Fibroblast of skin of left quadriceps (primary cell): ENCODE measurements around the gene SLC17A4.
"Not testable (repeated sequence)": the region's sequence is repeated elsewhere in the genome, so short reads cannot be mapped to it uniquely, and the experiment has no call there.

Source experiments
- DNase-seq, 2 experiments: peaks; one replicate each; pipeline ENCODE4 v3.0.0-alpha.2; 2013; ENCODE audit warnings: low read depth in 2 of 2

SLC17A4 gene

GRCh38 chr6:25754535-25754934, at the start of gene SLC17A4:
Gene SLC17A4, plus strand, starts transcription at chr6:25754742. Its CDS starts 7,221 bp downstream, at chr6:25761963.
- DNase-seq: no peak

GRCh38 chr6:25706314-25707014, 48.1 kb upstream of the SLC17A4 start:
- no peak for DNase-seq

- no peak for DNase-seq
These were observed 44.8 kb upstream of the SLC17A4 start for GRCh38 chr6:25709761-25710160.

- DNase-seq: no peak
These were observed 44.3 kb upstream of the SLC17A4 start for GRCh38 chr6:25710287-25710686.

- DNase-seq: no peak
These were observed 40.7 kb upstream of the SLC17A4 start for GRCh38 chr6:25713824-25714223.

- no peak for DNase-seq
These were observed 39.8 kb upstream of the SLC17A4 start for GRCh38 chr6:25714765-25715164.

GRCh38 chr6:25715794-25716193, 38.7 kb upstream of the SLC17A4 start:
- DNase-seq: no peak

- DNase-seq: peak; percentile 4 to 5
These were observed 36.4 kb upstream of the SLC17A4 start for GRCh38 chr6:25717866-25718740.

GRCh38 chr6:25726122-25726911, 28.2 kb upstream of the SLC17A4 start:
- no peak for DNase-seq

- DNase-seq: no peak
These were observed 27.5 kb upstream of the SLC17A4 start for GRCh38 chr6:25727028-25727427.

- DNase-seq: no peak
These were observed 23.6 kb upstream of the SLC17A4 start for GRCh38 chr6:25730907-25731306.

GRCh38 chr6:25731721-25732120, 22.8 kb upstream of the SLC17A4 start:
- DNase-seq: no peak

GRCh38 chr6:25732468-25733198, 21.9 kb upstream of the SLC17A4 start:
- no peak for DNase-seq

- DNase-seq: no peak
These were observed 19.3 kb upstream of the SLC17A4 start for GRCh38 chr6:25735261-25735660.

- no peak for DNase-seq
These were observed 10.7 kb upstream of the SLC17A4 start for GRCh38 chr6:25743868-25744267.

GRCh38 chr6:25745836-25746235, 8.7 kb upstream of the SLC17A4 start:
- DNase-seq: no peak

- DNase-seq: no peak
These were observed 7.6 kb upstream of the SLC17A4 start for GRCh38 chr6:25746968-25747367.

- DNase-seq: no peak
These were observed 7.1 kb upstream of the SLC17A4 start for GRCh38 chr6:25747477-25747876.

GRCh38 chr6:25748049-25748448, 6.5 kb upstream of the SLC17A4 start:
- no peak for DNase-seq

GRCh38 chr6:25748601-25749517, 5.7 kb upstream of the SLC17A4 start:
- DNase-seq: not testable (repeated sequence)
